HG03354 (cell line): ENCODE results near the gene TMEM163.
"Not testable (repeated sequence)": the region's sequence is repeated elsewhere in the genome, so short reads cannot be mapped to it uniquely, and the experiment has no call there.

Source experiments
- ATAC-seq: cut with Tn5 transposase; IDR thresholded peaks from one replicate; pipeline ENCODE4 v1.9.1; 2021; ENCODE audit warnings: mild to moderate bottlenecking; ENCODE audit not compliant: unreplicated experiment, poor library complexity, severe bottlenecking

TMEM163 gene

GRCh38 chr2:134590679-134591078, 128.1 kb downstream of the TMEM163 start:
- ATAC-seq = no peak

- ATAC-seq = not testable (repeated sequence)
These were observed 129.4 kb downstream of the TMEM163 start for GRCh38 chr2:134589171-134590083.

GRCh38 chr2:134588556-134588955, 130.2 kb downstream of the TMEM163 start:
- no peak for ATAC-seq

GRCh38 chr2:134586326-134586965, 132.4 kb downstream of the TMEM163 start:
- ATAC-seq = no peak

- ATAC-seq = no peak
These were observed 134.7 kb downstream of the TMEM163 start for GRCh38 chr2:134583997-134584520.

- ATAC-seq = no peak
These were observed 135.3 kb downstream of the TMEM163 start for GRCh38 chr2:134583462-134583861.

GRCh38 chr2:134582547-134582899, 136.3 kb downstream of the TMEM163 start:
- no peak for ATAC-seq

- ATAC-seq = no peak
These were observed 136.8 kb downstream of the TMEM163 start for GRCh38 chr2:134581877-134582546.

GRCh38 chr2:134578316-134578715, 140.5 kb downstream of the TMEM163 start:
- no peak for ATAC-seq

- ATAC-seq = no peak
These were observed 142.3 kb downstream of the TMEM163 start for GRCh38 chr2:134576478-134576877.

GRCh38 chr2:134575888-134576287, 142.9 kb downstream of the TMEM163 start:
- no peak for ATAC-seq

- ATAC-seq = no peak
These were observed 144.0 kb downstream of the TMEM163 start for GRCh38 chr2:134574611-134575330.

GRCh38 chr2:134573724-134574123, 145.1 kb downstream of the TMEM163 start:
- no peak for ATAC-seq

- no peak for ATAC-seq
These were observed 145.8 kb downstream of the TMEM163 start for GRCh38 chr2:134573085-134573370.

GRCh38 chr2:134572314-134573084, 146.3 kb downstream of the TMEM163 start:
- no peak for ATAC-seq

- no peak for ATAC-seq
These were observed 148.1 kb downstream of the TMEM163 start for GRCh38 chr2:134570676-134571075.

GRCh38 chr2:134568413-134568812, 150.4 kb downstream of the TMEM163 start:
- no peak for ATAC-seq

- no peak for ATAC-seq
These were observed 151.1 kb downstream of the TMEM163 start for GRCh38 chr2:134567666-134568065.

- ATAC-seq = not testable (repeated sequence)
These were observed 153.8 kb downstream of the TMEM163 start for GRCh38 chr2:134564955-134565354.
